RWPE1 (cell line): Measurements from ENCODE around the gene CHRND.

ENCODE experiments used
- CTCF ChIA-PET: fragments of 350-600 bp; sonication (Branson Sonifier 250); formaldehyde crosslinking; extraction: SDS; loops from one replicate; lab custom pipeline; 2021; lab: Yijun Ruan, JAX
- POLR2A ChIA-PET: fragments of 400-600 bp; formaldehyde crosslinking; extraction: SDS; loops from one replicate; lab custom pipeline; 2020; ENCODE audit warnings: antibody characterized with exemption; ENCODE audit not compliant: low non-redundant PET; lab: Yijun Ruan, JAX
- DNase-seq: peaks from one replicate; pipeline ENCODE4 v3.0.0; 2012; ENCODE audit warnings: low spot score
- H3K27ac ChIP-seq: fragments of 450-650 bp; 2 replicates; pipeline ENCODE4 v1.5.1; 2017
- CTCF ChIP-seq: fragments of 450-650 bp; conservative IDR thresholded peaks from 2 replicates; pipeline ENCODE4 v1.5.1; 2017; ENCODE audit warnings: low read depth, mild to moderate bottlenecking

CHRND gene

GRCh38 chr2:232480201-232481190 is 45.5 kb upstream of the CHRND start:
- no peak overlapping the region for H3K27ac ChIP-seq
- CTCF ChIA-PET = no interaction called here
- DNase-seq = no peak
- POLR2A ChIA-PET = no interaction called here
- TF ChIP-seq CTCF = no peak

- no peak overlapping the region for H3K27ac ChIP-seq
- no peak for DNase-seq
- ChIA-PET CTCF (no interaction called here), POLR2A (no interaction called here)
- no peak for TF ChIP-seq CTCF
Measured at GRCh38 chr2:232481322-232482140, 44.4 kb upstream of the CHRND start.

GRCh38 chr2:232482301-232483238 is 43.4 kb upstream of the CHRND start:
- DNase-seq = no peak
- CTCF ChIA-PET = interaction anchor here (0.7 kb wide), 1 partner anchor 1382 kb away, joined by 3 read pairs; no protein-coding TSS in a partner anchor
- POLR2A ChIA-PET = no interaction called here
- no peak for TF ChIP-seq CTCF
- no peak overlapping the region for H3K27ac ChIP-seq

- no peak overlapping the region for H3K27ac ChIP-seq
- POLR2A ChIA-PET = no interaction called here
- CTCF ChIA-PET = interaction anchor here (0.7 kb wide), 1 partner anchor 1381 kb away, joined by 3 read pairs; no protein-coding TSS in a partner anchor
- TF ChIP-seq CTCF = no peak
- DNase-seq = no peak
Measured at GRCh38 chr2:232483311-232483922, 42.5 kb upstream of the CHRND start.

GRCh38 chr2:232483923-232484627 is 41.9 kb upstream of the CHRND start:
- no peak overlapping the region for H3K27ac ChIP-seq
- TF ChIP-seq CTCF = no peak
- ChIA-PET POLR2A (no interaction called here), CTCF (no interaction called here)
- DNase-seq = no peak
